GM12878 (cell line): ENCODE measurements around the gene SMIM43. TPM values are rescaled to one million over a fixed set of nuclear protein-coding genes. Genes with fewer than 3 reads are reported as not detected.
A peak's percentile ranks its signal among the peaks of the same experiment; 100 is the strongest.

ENCODE experiments used
- CBX3 ChIP-seq: fragments of 200-600 bp; sonication (generic); IDR thresholded peaks from 2 replicates; pipeline ENCODE4 v1.6.1; 2016; ENCODE audit warnings: low read depth, borderline replicate concordance
- EZH2 ChIP-seq: IDR thresholded peaks from 2 replicates; pipeline ENCODE4 v1.6.1; 2012; ENCODE audit warnings: low read depth, mild to moderate bottlenecking, control low read depth, inconsistent platforms, low read length, borderline replicate concordance; ENCODE audit not compliant: control insufficient read depth
- GATAD2B ChIP-seq: fragments of 450-650 bp; conservative IDR thresholded peaks from 2 replicates; pipeline ENCODE4 v1.6.1; 2017; ENCODE audit warnings: low read depth, mild to moderate bottlenecking, moderate library complexity
- IKZF1 ChIP-seq: fragments of 450-650 bp; conservative IDR thresholded peaks from 2 replicates; pipeline ENCODE4 v1.6.1; 2017; ENCODE audit warnings: antibody characterized with exemption, mild to moderate bottlenecking
- JUNB ChIP-seq: IDR thresholded peaks from 2 replicates; pipeline ENCODE4 v1.6.1; 2016; ENCODE audit warnings: antibody characterized with exemption, mild to moderate bottlenecking
- MYB ChIP-seq: fragments of 150-350 bp; IDR thresholded peaks from 2 replicates; pipeline ENCODE4 v1.6.1; 2014; ENCODE audit warnings: mild to moderate bottlenecking, low read depth, low read length, borderline replicate concordance
- MYC ChIP-seq: IDR thresholded peaks from 2 replicates; pipeline ENCODE4 v1.6.1; 2011; ENCODE audit warnings: mild to moderate bottlenecking, low read length, moderate library complexity, inconsistent platforms; ENCODE audit not compliant: insufficient read depth, insufficient replicate concordance, insufficient read length, severe bottlenecking
- POU2F2 ChIP-seq: IDR thresholded peaks from 3 replicates; pipeline ENCODE4 v1.6.1; 2011; ENCODE audit warnings: low read depth, mild to moderate bottlenecking, low read length, borderline replicate concordance
- RB1 ChIP-seq: fragments of 450-650 bp; formaldehyde crosslinking; IDR thresholded peaks from 2 replicates; pipeline ENCODE4 v1.6.1; 2017; ENCODE audit warnings: mild to moderate bottlenecking, borderline replicate concordance
- SIN3A ChIP-seq: IDR thresholded peaks from 2 replicates; pipeline ENCODE4 v1.6.1; 2012; ENCODE audit warnings: low read depth, low read length, improper control_type of control experiment
- SIX5 ChIP-seq: IDR thresholded peaks from 2 replicates; pipeline ENCODE4 v1.6.1; 2011; ENCODE audit warnings: mild to moderate bottlenecking, low read depth, low read length, moderate library complexity; ENCODE audit not compliant: severe bottlenecking
- SKIL ChIP-seq: fragments of 450-650 bp; IDR thresholded peaks from 2 replicates; pipeline ENCODE4 v1.6.1; 2017; ENCODE audit warnings: mild to moderate bottlenecking, low read depth, inconsistent platforms; ENCODE audit not compliant: poor library complexity, severe bottlenecking
- YBX1 ChIP-seq: fragments of 450-650 bp; IDR thresholded peaks from 2 replicates; pipeline ENCODE4 v1.6.1; 2016; ENCODE audit warnings: antibody characterized with exemption
- ZBTB4 ChIP-seq: fragments of 450-650 bp; formaldehyde crosslinking; IDR thresholded peaks from 2 replicates; pipeline ENCODE4 v1.4.0; 2022; ENCODE audit warnings: mild to moderate bottlenecking, moderate library complexity
- ZSCAN29 ChIP-seq: fragments of 450-650 bp; IDR thresholded peaks from 2 replicates; pipeline ENCODE4 v1.6.1; 2017; ENCODE audit warnings: mild to moderate bottlenecking, moderate library complexity
- polyA plus RNA-seq, 11 experiments: library from polyadenylated mRNA; depleted of rRNA in 4 of 11; unstranded in 6 of 11; stranded (reverse) in 5 of 11; fragments of >200 nt; fragmentation: Nextera tagmentation in 4 of 11; fragmentation: Illumina TruSeq in 1 of 11; extraction: Ambion mirVana in 4 of 11; extraction: Trizol in 1 of 11; gene quantifications; 1 replicate in 1 of 11; 2 replicates in 10 of 11; pipeline versions ENCODE4 v1.2.1 to v1.2.3, GENCODE V29; 2011 to 2016; ENCODE audit warnings: inconsistent platforms in 2 of 11, missing spikeins in 2 of 11, low read depth in 1 of 11
- total RNA-seq, 4 experiments: library from RNA; depleted of rRNA in 3 of 4; stranded (reverse); fragments of >200 nt in 3 of 4; fragmentation: Illumina TruSeq in 1 of 4; extraction: Trizol in 1 of 4; gene quantifications; 2 replicates each; pipeline versions ENCODE4 v1.2.1 to v1.2.3, GENCODE V29; 2013 to 2021
- TF ChIP-seq, protein P1 (sequence below): IDR thresholded peaks from 2 replicates; pipeline ENCODE4 v1.6.1; 2011; ENCODE audit warnings: mild to moderate bottlenecking, low read depth, low read length, moderate library complexity; ENCODE audit not compliant: insufficient replicate concordance

The SMIM43 gene
- total and polyA plus RNA-seq, 10 of the 15 experiments (the other 5 are each of a cell fraction or from before 2014, with no cell fraction given) = 0.12 TPM; not detected in 9

DNA sequence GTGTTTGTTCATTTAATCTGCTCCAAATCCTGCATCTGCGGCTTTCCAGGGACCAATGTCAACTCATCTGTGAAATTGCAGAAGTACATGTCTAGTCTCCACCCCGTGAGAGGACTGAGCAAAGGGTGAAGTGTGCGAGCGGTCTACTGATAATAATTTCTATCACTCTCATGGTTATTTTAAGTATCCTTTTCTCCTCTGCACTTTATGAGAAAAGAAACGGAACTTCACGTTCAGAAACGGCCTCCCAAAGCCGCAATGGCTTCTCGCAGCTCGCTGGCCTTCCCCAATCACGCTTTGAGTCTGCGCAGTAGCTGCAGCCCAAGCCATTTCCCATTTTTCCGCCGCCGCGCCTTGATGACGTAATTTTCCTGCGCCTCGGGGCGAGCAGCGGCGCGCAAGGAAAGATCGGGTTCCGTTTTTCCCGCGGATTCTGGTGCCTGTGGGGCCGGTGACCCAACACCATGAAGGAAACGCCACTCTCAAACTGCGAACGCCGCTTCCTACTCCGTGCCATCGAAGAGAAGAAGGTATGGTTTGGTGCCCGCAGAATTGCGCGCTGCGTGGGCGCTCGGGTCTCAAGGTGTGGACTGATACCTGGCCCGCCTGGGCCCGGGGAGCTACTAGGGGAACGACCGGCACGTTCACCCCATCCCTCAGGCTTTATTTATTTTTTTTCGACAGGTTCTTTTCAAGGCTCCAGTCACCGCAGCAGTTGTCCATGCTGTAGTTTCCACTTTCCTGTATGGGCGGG is 36.2 kb upstream of the SMIM43 start, which contains the start of gene EXOSC9 (continued):
- TF ChIP-seq EZH2 (no peak), POU2F2 (no peak; the same call in 1 of the 3 replicates), YBX1 (no peak), ZBTB4 (CRISPR knock-in tag) (0 out of 2 replicates have a peak, but pooled peaks have one; percentile 56), RB1 (peak; percentile 98; the same call in 1 of the 2 replicates), SKIL (no peak), JUNB (no peak), CBX3 (no peak), SIN3A (peak; percentile 92), MYB (no peak), GATAD2B (peak; percentile 62; the same call in 1 of the 2 replicates), ZSCAN29 (0 out of 2 replicates have a peak, but pooled peaks have one; percentile 10), IKZF1 (peak; percentile 97), SIX5 (peak; percentile 47), MYC (no peak)
- TF ChIP-seq, protein P1, sequence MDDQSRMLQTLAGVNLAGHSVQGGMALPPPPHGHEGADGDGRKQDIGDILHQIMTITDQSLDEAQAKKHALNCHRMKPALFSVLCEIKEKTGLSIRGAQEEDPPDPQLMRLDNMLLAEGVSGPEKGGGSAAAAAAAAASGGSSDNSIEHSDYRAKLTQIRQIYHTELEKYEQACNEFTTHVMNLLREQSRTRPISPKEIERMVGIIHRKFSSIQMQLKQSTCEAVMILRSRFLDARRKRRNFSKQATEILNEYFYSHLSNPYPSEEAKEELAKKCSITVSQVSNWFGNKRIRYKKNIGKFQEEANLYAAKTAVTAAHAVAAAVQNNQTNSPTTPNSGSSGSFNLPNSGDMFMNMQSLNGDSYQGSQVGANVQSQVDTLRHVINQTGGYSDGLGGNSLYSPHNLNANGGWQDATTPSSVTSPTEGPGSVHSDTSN = no peak
